ENCODE results near the gene FNDC3B.

Gene FNDC3B

GRCh38 chr3:172229462-172229861, 190.1 kb downstream of the FNDC3B start:
- no peak for TF ChIP-seq NFIC (IDR thresholded peaks at IDR 0.05)
- no peak for TF ChIP-seq USF1 (IDR thresholded peaks at IDR 0.05)
- no peak for TF ChIP-seq TAF1 (IDR thresholded peaks at IDR 0.05; ENCODE audit: low read depth)
- no peak for TF ChIP-seq CEBPB (IDR thresholded peaks at IDR 0.05)
- no peak for TF ChIP-seq FOXM1 (IDR thresholded peaks at IDR 0.05; ENCODE audit: borderline replicate concordance, low read depth)
- TF ChIP-seq YY1 (IDR thresholded peaks at IDR 0.05; ENCODE audit: low read depth) = no peak
- TF ChIP-seq RAD21 (IDR thresholded peaks at IDR 0.05; ENCODE audit: low read depth) = no peak
- TF ChIP-seq EP300 (IDR thresholded peaks at IDR 0.05; ENCODE audit: borderline replicate concordance) = no peak
- no peak for TF ChIP-seq MAX (IDR thresholded peaks at IDR 0.05)
- no peak for TF ChIP-seq CREB1 (IDR thresholded peaks at IDR 0.05; ENCODE audit: low read depth)
- no peak for TF ChIP-seq TCF12 (IDR thresholded peaks at IDR 0.05; ENCODE audit: low read depth)
- TF ChIP-seq EGR1 (IDR thresholded peaks at IDR 0.05) = no peak
- TF ChIP-seq TEAD4 (IDR thresholded peaks at IDR 0.05) = no peak
- TF ChIP-seq REST (IDR thresholded peaks at IDR 0.05; ENCODE audit: low read depth) = no peak
- TF ChIP-seq ZBTB7A (IDR thresholded peaks at IDR 0.05; ENCODE audit: low read depth) = no peak

GRCh38 chr3:172231318-172231901, 192.0 kb downstream of the FNDC3B start:
- TF ChIP-seq EGR1 (IDR thresholded peaks at IDR 0.05) = no peak
- no peak for TF ChIP-seq USF1 (IDR thresholded peaks at IDR 0.05)

- TF ChIP-seq MAX (IDR thresholded peaks at IDR 0.05) (no peak), CREB1 (IDR thresholded peaks at IDR 0.05; ENCODE audit: low read depth) (no peak), EP300 (IDR thresholded peaks at IDR 0.05; ENCODE audit: borderline replicate concordance) (no peak)
These were observed 193.3 kb downstream of the FNDC3B start for GRCh38 chr3:172232579-172233212.

- TF ChIP-seq USF1 (IDR thresholded peaks at IDR 0.05) (no peak), EGR1 (IDR thresholded peaks at IDR 0.05) (no peak), TAF1 (IDR thresholded peaks at IDR 0.05; ENCODE audit: low read depth) (no peak), YY1 (IDR thresholded peaks at IDR 0.05; ENCODE audit: low read depth) (no peak)
These were observed 194.3 kb downstream of the FNDC3B start for GRCh38 chr3:172233474-172234277.

- TF ChIP-seq TEAD4 (IDR thresholded peaks at IDR 0.05) (no peak), EGR1 (IDR thresholded peaks at IDR 0.05) (no peak), CEBPB (IDR thresholded peaks at IDR 0.05) (no peak), NFIC (IDR thresholded peaks at IDR 0.05) (no peak), CREB1 (IDR thresholded peaks at IDR 0.05; ENCODE audit: low read depth) (no peak), USF1 (IDR thresholded peaks at IDR 0.05) (no peak), TAF1 (IDR thresholded peaks at IDR 0.05; ENCODE audit: low read depth) (no peak)
These were observed 196.3 kb downstream of the FNDC3B start for GRCh38 chr3:172235698-172236097.

GRCh38 chr3:172236771-172237742, 197.7 kb downstream of the FNDC3B start:
- TF ChIP-seq CREB1 (IDR thresholded peaks at IDR 0.05; ENCODE audit: low read depth) (no peak), TEAD4 (IDR thresholded peaks at IDR 0.05) (no peak), EP300 (IDR thresholded peaks at IDR 0.05; ENCODE audit: borderline replicate concordance) (no peak), MAX (IDR thresholded peaks at IDR 0.05) (no peak), NFIC (IDR thresholded peaks at IDR 0.05) (no peak), EGR1 (IDR thresholded peaks at IDR 0.05) (no peak), USF1 (IDR thresholded peaks at IDR 0.05) (no peak), RAD21 (IDR thresholded peaks at IDR 0.05; ENCODE audit: low read depth) (no peak), REST (IDR thresholded peaks at IDR 0.05; ENCODE audit: low read depth) (no peak), CEBPB (IDR thresholded peaks at IDR 0.05) (no peak), TAF1 (IDR thresholded peaks at IDR 0.05; ENCODE audit: low read depth) (no peak), TCF12 (IDR thresholded peaks at IDR 0.05; ENCODE audit: low read depth) (no peak), FOXM1 (IDR thresholded peaks at IDR 0.05; ENCODE audit: borderline replicate concordance, low read depth) (no peak), ZBTB7A (IDR thresholded peaks at IDR 0.05; ENCODE audit: low read depth) (no peak), YY1 (IDR thresholded peaks at IDR 0.05; ENCODE audit: low read depth) (no peak)

All from Ishikawa (cell line).